Measurements from ENCODE around the gene SNRK. TPM values are rescaled to one million over a fixed set of nuclear protein-coding genes. Genes with fewer than 3 reads are reported as not detected.

Gene SNRK
- total and polyA plus RNA-seq, 2 experiments from 2014 or later, result 10.7 to 25.3 TPM

DNA sequence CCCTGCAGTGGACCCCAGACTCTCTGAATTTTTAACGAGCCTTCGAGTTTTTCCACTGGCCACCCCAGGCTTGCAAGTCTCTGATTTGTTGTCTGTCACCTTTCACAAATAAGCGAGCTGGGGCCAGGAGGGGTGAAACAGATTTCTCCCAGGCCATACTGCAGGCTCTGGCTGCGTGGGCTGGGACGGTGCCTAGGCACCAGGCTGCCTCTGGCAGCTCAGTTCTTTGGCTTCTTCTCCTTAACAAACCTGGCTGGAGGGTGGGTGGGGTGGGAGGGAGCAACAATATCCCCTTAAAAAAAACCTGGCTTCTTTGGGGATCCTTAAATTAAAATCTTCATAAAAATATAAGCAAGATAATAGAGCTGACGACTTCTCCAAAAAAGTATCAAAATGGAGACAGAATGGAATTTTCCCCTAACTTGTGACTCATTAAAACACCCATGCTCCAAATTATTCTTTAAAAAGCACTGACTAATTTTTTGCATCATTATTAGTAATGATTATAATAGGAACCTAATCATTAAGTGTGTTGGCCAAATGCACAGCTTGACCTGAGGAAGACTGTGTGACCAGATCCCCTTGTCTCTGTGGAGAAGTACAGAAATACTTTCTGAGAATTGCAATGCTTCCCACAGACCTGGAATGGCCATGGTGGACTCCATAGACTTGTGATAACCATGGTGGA lies 84.1 kb downstream of the SNRK start:
- Histone ChIP-seq H3K4me3 (no peak overlapping the region), H3K4me2 (no peak overlapping the region), H3K79me2 (no peaks in the 10 kb centered on the region), H3K27ac (no peak overlapping the region), H4K20me1 (ENCODE audit: insufficient read depth, poor library complexity, severe bottlenecking) (no peaks in the 10 kb centered on the region), H3K36me3 (replicated peaks; ENCODE audit: insufficient read depth, low read depth) (no peaks in the 10 kb centered on the region), H3K4me1 (ENCODE audit: insufficient read depth) (no peaks in the 10 kb centered on the region), H3K9me2 (replicated peaks; ENCODE audit: insufficient read depth) (no peaks in the 10 kb centered on the region), H3K27me3 (no peaks in the 10 kb centered on the region), H2AFZ (no peak overlapping the region), H3K9me3 (ENCODE audit: low read depth) (no peaks in the 10 kb centered on the region)
- DNase-seq (ENCODE audit: low spot score), result no peak
- 71% methylated on average over 6 of the region's 6 CpGs for WGBS (ENCODE audit: low lambda C conversion rate, missing lambda C conversion rate)
- TF ChIP-seq, protein P1, sequence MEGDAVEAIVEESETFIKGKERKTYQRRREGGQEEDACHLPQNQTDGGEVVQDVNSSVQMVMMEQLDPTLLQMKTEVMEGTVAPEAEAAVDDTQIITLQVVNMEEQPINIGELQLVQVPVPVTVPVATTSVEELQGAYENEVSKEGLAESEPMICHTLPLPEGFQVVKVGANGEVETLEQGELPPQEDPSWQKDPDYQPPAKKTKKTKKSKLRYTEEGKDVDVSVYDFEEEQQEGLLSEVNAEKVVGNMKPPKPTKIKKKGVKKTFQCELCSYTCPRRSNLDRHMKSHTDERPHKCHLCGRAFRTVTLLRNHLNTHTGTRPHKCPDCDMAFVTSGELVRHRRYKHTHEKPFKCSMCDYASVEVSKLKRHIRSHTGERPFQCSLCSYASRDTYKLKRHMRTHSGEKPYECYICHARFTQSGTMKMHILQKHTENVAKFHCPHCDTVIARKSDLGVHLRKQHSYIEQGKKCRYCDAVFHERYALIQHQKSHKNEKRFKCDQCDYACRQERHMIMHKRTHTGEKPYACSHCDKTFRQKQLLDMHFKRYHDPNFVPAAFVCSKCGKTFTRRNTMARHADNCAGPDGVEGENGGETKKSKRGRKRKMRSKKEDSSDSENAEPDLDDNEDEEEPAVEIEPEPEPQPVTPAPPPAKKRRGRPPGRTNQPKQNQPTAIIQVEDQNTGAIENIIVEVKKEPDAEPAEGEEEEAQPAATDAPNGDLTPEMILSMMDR (IDR thresholded peaks at IDR 0.05; ENCODE audit: poor library complexity), result no peak
- TF ChIP-seq EZH2phosphoT487 (IDR thresholded peaks at IDR 0.05; ENCODE audit: low read depth, severe bottlenecking, unreplicated experiment) (no peak), EZH2 (IDR thresholded peaks at IDR 0.05; ENCODE audit: borderline replicate concordance) (no peak)

DNA sequence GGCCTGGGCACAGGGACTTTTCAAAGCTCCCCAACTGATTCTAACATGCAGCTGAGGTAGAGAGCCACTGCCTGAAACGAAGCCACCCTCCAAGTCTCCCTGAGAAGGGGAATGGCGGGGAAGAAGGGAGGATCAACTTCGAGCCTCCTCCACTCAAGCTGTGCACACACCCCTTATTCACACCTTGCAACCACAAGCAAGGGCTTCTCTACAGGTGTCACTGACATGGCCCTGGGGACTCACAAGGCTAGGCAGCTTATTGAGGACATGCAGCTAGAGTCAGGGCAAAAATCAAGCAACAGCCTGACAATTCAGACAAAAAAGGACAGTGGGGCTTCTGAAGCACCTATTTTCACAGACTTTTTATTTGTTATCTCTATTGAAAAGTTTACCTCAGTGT lies 85.2 kb downstream of the SNRK start:
- Histone ChIP-seq H3K4me2 (no peak overlapping the region), H3K79me2 (no peaks in the 10 kb centered on the region), H3K36me3 (replicated peaks; ENCODE audit: insufficient read depth, low read depth) (no peaks in the 10 kb centered on the region), H3K9me2 (replicated peaks; ENCODE audit: insufficient read depth) (no peaks in the 10 kb centered on the region), H4K20me1 (ENCODE audit: insufficient read depth, poor library complexity, severe bottlenecking) (no peaks in the 10 kb centered on the region), H3K4me1 (ENCODE audit: insufficient read depth) (no peaks in the 10 kb centered on the region), H3K27ac (no peak overlapping the region), H3K27me3 (no peaks in the 10 kb centered on the region), H3K4me3 (no peak overlapping the region), H2AFZ (no peak overlapping the region), H3K9me3 (ENCODE audit: low read depth) (no peaks in the 10 kb centered on the region)
- 87% methylated on average over 3 of the region's 3 CpGs for WGBS (ENCODE audit: low lambda C conversion rate, missing lambda C conversion rate)
- TF ChIP-seq, protein P1 (IDR thresholded peaks at IDR 0.05; ENCODE audit: poor library complexity), result no peak
- no peak for TF ChIP-seq EZH2 (IDR thresholded peaks at IDR 0.05; ENCODE audit: borderline replicate concordance)
- no peak for TF ChIP-seq EZH2phosphoT487 (IDR thresholded peaks at IDR 0.05; ENCODE audit: low read depth, severe bottlenecking, unreplicated experiment)
- DNase-seq (ENCODE audit: low spot score), result no peak

DNA sequence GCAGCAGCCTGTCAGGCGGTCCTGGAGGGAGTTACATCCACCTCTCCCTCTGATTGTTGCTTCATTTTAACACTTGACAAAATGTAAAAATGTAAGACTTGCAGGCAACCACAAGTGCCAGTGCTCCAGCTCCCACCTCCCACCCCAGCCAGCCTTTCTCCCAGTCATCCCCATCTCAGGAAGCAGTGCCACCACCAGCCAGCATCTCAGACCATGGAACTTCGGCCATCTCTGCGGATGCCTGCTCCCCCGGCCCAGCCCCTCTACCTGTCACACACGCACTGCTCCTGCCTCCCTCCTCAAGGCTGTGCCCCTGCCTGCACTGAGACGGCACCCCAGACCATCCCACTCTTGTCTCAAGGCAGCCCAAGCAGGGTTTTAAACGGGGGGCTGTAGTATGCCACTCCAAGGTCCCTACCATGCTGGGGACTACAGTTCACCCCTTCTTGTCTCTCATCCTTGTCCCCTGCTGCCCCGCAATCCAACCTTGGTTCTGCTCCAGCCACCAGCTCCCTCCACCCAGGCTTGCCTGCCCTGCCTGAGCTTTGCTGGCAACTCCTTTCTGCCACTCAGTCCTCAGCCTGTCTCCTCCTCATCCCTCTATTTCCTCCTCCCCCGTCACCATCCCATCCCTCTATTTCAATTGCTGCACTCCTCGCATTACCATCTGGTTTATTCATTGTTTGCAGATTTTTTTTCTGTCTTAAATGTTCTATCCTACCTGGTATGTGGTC lies 85.8 kb downstream of the SNRK start:
- 88% methylated on average over 10 of the region's 10 CpGs for WGBS (ENCODE audit: low lambda C conversion rate, missing lambda C conversion rate)

More for the DNA sequence above, 85.8 kb downstream of the SNRK start:
- TF ChIP-seq EZH2 (IDR thresholded peaks at IDR 0.05; ENCODE audit: borderline replicate concordance), result no peak
- Histone ChIP-seq H3K27me3 (no peaks in the 10 kb centered on the region), H3K9me3 (ENCODE audit: low read depth) (no peaks in the 10 kb centered on the region), H3K79me2 (no peaks in the 10 kb centered on the region), H3K4me1 (ENCODE audit: insufficient read depth) (no peaks in the 10 kb centered on the region), H3K4me2 (no peak overlapping the region), H3K36me3 (replicated peaks; ENCODE audit: insufficient read depth, low read depth) (no peaks in the 10 kb centered on the region), H2AFZ (no peak overlapping the region), H3K9me2 (replicated peaks; ENCODE audit: insufficient read depth) (no peaks in the 10 kb centered on the region), H3K4me3 (no peak overlapping the region), H4K20me1 (ENCODE audit: insufficient read depth, poor library complexity, severe bottlenecking) (no peaks in the 10 kb centered on the region), H3K27ac (no peak overlapping the region)
- no peak for DNase-seq (ENCODE audit: low spot score)
